ENCODE results near the gene TBX6. TPM values are rescaled to one million over a fixed set of nuclear protein-coding genes. Genes with fewer than 3 reads are reported as not detected.

TBX6 gene
- total and polyA plus RNA-seq, 10 of the 15 experiments (the other 5 are each of a cell fraction or from before 2014, with no cell fraction given): 0.08 to 0.90 (median 0.31) TPM; not detected in 2

- TF ChIP-seq RBBP5 (conservative IDR thresholded peaks at IDR 0.05): no peak
- peak; percentile 15 for TF ChIP-seq KLF5 (IDR thresholded peaks at IDR 0.05; ENCODE audit: partially characterized antibody)
- TF ChIP-seq BMI1 (IDR thresholded peaks at IDR 0.05; ENCODE audit: borderline replicate concordance): no peak
- TF ChIP-seq ATF7 (IDR thresholded peaks at IDR 0.05; ENCODE audit: low read depth): no peak
- no peak for TF ChIP-seq ZNF274 (IDR thresholded peaks at IDR 0.05; ENCODE audit: insufficient read depth, insufficient read length)
- TF ChIP-seq PAX5 (IDR thresholded peaks at IDR 0.05; ENCODE audit: borderline replicate concordance, low read depth, low read length): peak; percentile 79
- TF ChIP-seq CTCF (IDR thresholded peaks at IDR 0.05 in 2 of 3, conservative IDR thresholded peaks at IDR 0.05 in 1 of 3; ENCODE audit: control insufficient read depth in 2 of 3, extremely low read depth in 1 of 3, insufficient read depth in 1 of 3, low read depth in 3 of 3, low read length in 3 of 3): peak; percentile 82 to 95 (median 83)
- peak; percentile 72; the same call in 1 of the 2 replicates for TF ChIP-seq NR2C1 (IDR thresholded peaks at IDR 0.05)
- no peak for TF ChIP-seq REST (IDR thresholded peaks at IDR 0.05; ENCODE audit: low read depth, low read length)
- TF ChIP-seq MEF2B (IDR thresholded peaks at IDR 0.05; ENCODE audit: partially characterized antibody, poor library complexity, severe bottlenecking): no peak
- TF ChIP-seq MTA3 (IDR thresholded peaks at IDR 0.05; ENCODE audit: borderline replicate concordance, low read length): no peak
- no peak; the same call in 1 of the 2 replicates for TF ChIP-seq CHD2 (IDR thresholded peaks at IDR 0.05; ENCODE audit: borderline replicate concordance, low read depth, low read length)
- TF ChIP-seq BHLHE40 (IDR thresholded peaks at IDR 0.05; ENCODE audit: borderline replicate concordance in 1 of 2, low read depth in 2 of 2, low read length in 1 of 2): peak; percentile 41 to 51; a peak in 3 of 4 replicates
- no peak for TF ChIP-seq MYC (IDR thresholded peaks at IDR 0.05; ENCODE audit: insufficient read depth, insufficient read length, insufficient replicate concordance, low read length, severe bottlenecking)
- no peak for TF ChIP-seq IRF3 (IDR thresholded peaks at IDR 0.05)
- TF ChIP-seq RELB (IDR thresholded peaks at IDR 0.05; ENCODE audit: low read depth): no peak
- no peak for TF ChIP-seq SKIL (IDR thresholded peaks at IDR 0.05; ENCODE audit: low read depth, poor library complexity, severe bottlenecking)
Measured at GRCh38 chr16:30091474-30092372, at the start of gene TBX6 (continued).

Measured in GM12878 (cell line).